ENCODE data around the gene ZW10. TPM values are rescaled to one million over a fixed set of nuclear protein-coding genes. Genes with fewer than 3 reads are reported as not detected.

ZW10 gene
- total RNA-seq, 1 donor from 2014 or later: 35.7 TPM

- H3K9ac ChIP-seq: no peak overlapping the region
- TF ChIP-seq EZH2 (IDR thresholded peaks at IDR 0.05) (no peak), EZH2phosphoT487 (IDR thresholded peaks at IDR 0.05) (no peak), CTCF (IDR thresholded peaks at IDR 0.05) (no peak)
- H4K20me1 ChIP-seq (ENCODE audit: low read depth): no peaks in the 10 kb centered on the region
- no peak for DNase-seq (ENCODE audit: low spot score)
- no peak overlapping the region for H3K27ac ChIP-seq
- H2AFZ ChIP-seq (replicated peaks): no peak overlapping the region
- no peak overlapping the region for H3K27ac Mint-ChIP-seq
- no peaks in the 10 kb centered on the region for H3F3A ChIP-seq (ENCODE audit: low read depth)
- H3K27me3 ChIP-seq: no peaks in the 10 kb centered on the region
- no peaks in the 10 kb centered on the region for H3K4me1 ChIP-seq
- no peaks in the 10 kb centered on the region for H3K36me3 ChIP-seq
- H3K27me3 Mint-ChIP-seq (ENCODE audit: insufficient read depth, low read depth): peaks cover 4% of the 10 kb centered on the region
- H3K9me3 Mint-ChIP-seq: peaks cover 2% of the 10 kb centered on the region
- H3K4me3 ChIP-seq: no peak overlapping the region
- no peak overlapping the region for H3K4me3 Mint-ChIP-seq
- peaks cover 4% of the 10 kb centered on the region for H3K36me3 Mint-ChIP-seq
- H3K79me2 ChIP-seq (ENCODE audit: low read depth): no peaks in the 10 kb centered on the region
- no peak overlapping the region for H3K4me2 ChIP-seq
- H3K4me1 Mint-ChIP-seq: no peaks in the 10 kb centered on the region
- no peaks in the 10 kb centered on the region for H3K9me3 ChIP-seq (ENCODE audit: low read depth)
Measured at GRCh38 chr11:113697111-113697510, 76.4 kb downstream of the ZW10 start.

- no peak overlapping the region for H3K9ac ChIP-seq
- H3K9me3 ChIP-seq (ENCODE audit: low read depth): no peaks in the 10 kb centered on the region
- no peak overlapping the region for H3K27ac ChIP-seq
- Mint-ChIP-seq H3K36me3 (peaks cover 3% of the 10 kb centered on the region), H3K27ac (no peak overlapping the region), H3K4me1 (no peaks in the 10 kb centered on the region), H3K4me3 (no peak overlapping the region), H3K9me3 (no peaks in the 10 kb centered on the region), H3K27me3 (ENCODE audit: insufficient read depth, low read depth) (peaks cover 4% of the 10 kb centered on the region)
- no peak for TF ChIP-seq CTCF (IDR thresholded peaks at IDR 0.05)
- TF ChIP-seq EZH2phosphoT487 (IDR thresholded peaks at IDR 0.05): no peak
- TF ChIP-seq EZH2 (IDR thresholded peaks at IDR 0.05): no peak
- H3K4me2 ChIP-seq: no peak overlapping the region
- no peak for DNase-seq (ENCODE audit: low spot score)
- no peak overlapping the region for H2AFZ ChIP-seq (replicated peaks)
- no peaks in the 10 kb centered on the region for H3K27me3 ChIP-seq
- no peaks in the 10 kb centered on the region for H3K79me2 ChIP-seq (ENCODE audit: low read depth)
- no peaks in the 10 kb centered on the region for H3K36me3 ChIP-seq
- no peak overlapping the region for H3K4me3 ChIP-seq
- no peaks in the 10 kb centered on the region for H3F3A ChIP-seq (ENCODE audit: low read depth)
- H3K4me1 ChIP-seq: no peaks in the 10 kb centered on the region
- H4K20me1 ChIP-seq (ENCODE audit: low read depth): no peaks in the 10 kb centered on the region
Measured at GRCh38 chr11:113695207-113695606, 78.3 kb downstream of the ZW10 start.

GRCh38 chr11:113694390-113694789 lies 79.1 kb downstream of the ZW10 start:
- no peaks in the 10 kb centered on the region for H3K36me3 ChIP-seq
- H3K27ac ChIP-seq: no peak overlapping the region
- no peak overlapping the region for H3K9ac ChIP-seq
- H4K20me1 ChIP-seq (ENCODE audit: low read depth): no peaks in the 10 kb centered on the region
- H3K4me1 ChIP-seq: no peaks in the 10 kb centered on the region
- DNase-seq (ENCODE audit: low spot score): no peak
- H3K27me3 Mint-ChIP-seq (ENCODE audit: insufficient read depth, low read depth): peaks cover 4% of the 10 kb centered on the region
- no peaks in the 10 kb centered on the region for H3K9me3 ChIP-seq (ENCODE audit: low read depth)
- no peak overlapping the region for H2AFZ ChIP-seq (replicated peaks)
- H3F3A ChIP-seq (ENCODE audit: low read depth): no peaks in the 10 kb centered on the region
- H3K9me3 Mint-ChIP-seq: no peaks in the 10 kb centered on the region
- H3K27ac Mint-ChIP-seq: no peak overlapping the region
- H3K4me1 Mint-ChIP-seq: no peaks in the 10 kb centered on the region
- peaks cover 3% of the 10 kb centered on the region for H3K36me3 Mint-ChIP-seq
- H3K4me3 ChIP-seq: no peak overlapping the region
- no peak for TF ChIP-seq EZH2 (IDR thresholded peaks at IDR 0.05)
- TF ChIP-seq EZH2phosphoT487 (IDR thresholded peaks at IDR 0.05): no peak
- no peak for TF ChIP-seq CTCF (IDR thresholded peaks at IDR 0.05)
- no peak overlapping the region for H3K4me3 Mint-ChIP-seq
- no peaks in the 10 kb centered on the region for H3K27me3 ChIP-seq
- H3K79me2 ChIP-seq (ENCODE audit: low read depth): no peaks in the 10 kb centered on the region
- H3K4me2 ChIP-seq: no peak overlapping the region
